ENCODE data around the gene SEMA3G.

The SEMA3G gene

DNA sequence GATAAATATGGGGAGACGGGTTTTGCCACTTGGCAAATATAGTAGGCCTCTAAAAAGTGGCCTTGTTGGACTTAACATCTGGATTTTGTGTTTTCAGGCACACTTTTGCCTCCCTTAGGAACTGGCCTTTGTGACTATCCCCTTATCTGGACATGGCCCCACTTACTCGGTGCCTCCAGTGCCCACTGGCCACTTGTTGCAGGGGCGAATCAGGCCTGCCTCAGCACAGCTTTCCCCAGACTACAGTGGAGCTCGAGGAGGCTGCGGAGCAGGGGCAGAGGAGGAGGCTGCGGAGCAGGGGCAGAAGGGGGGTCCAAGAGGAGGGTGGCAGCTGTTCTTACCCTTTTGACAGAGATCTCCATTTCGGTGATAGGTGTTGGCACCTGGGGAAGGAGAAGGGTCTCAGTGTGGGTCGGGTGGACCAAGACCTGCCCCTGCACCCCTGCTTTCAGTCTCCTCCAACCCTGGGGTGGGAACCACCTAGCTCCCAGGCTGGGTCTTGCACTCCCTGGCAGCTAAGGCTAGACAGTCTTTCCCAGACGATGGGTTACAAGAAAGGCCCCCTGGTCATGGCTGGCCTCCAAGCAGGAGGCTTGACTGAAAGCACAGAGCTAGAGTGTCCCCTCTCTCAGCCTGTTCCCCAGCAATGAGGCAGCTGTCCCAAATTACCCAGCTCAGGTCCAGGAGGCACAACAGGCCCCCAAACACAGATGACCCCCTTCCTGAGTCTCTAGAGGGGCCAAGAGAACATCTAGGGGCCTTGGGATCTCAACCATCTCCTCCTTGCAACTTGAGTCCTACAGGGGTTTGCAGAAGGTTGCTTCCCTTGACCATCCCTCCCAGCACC is 6.1 kb downstream of the SEMA3G start:
- DNase-seq (ENCODE audit: low read depth), result no peak

DNA sequence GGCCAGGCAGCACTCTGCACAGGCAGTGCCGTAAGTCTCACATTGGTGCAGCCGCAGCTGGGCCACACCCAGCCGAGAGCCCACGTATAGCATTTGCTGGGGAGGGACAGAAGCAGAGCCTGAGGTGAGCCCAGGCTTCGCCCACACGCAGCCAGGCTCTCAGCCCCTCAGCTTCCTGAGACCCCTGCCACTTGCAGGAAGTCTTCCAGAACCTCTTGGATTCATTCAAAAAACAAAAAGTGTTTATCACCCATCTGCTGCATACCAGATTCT is 6.9 kb downstream of the SEMA3G start:
- no peak for DNase-seq (ENCODE audit: low read depth)

DNA sequence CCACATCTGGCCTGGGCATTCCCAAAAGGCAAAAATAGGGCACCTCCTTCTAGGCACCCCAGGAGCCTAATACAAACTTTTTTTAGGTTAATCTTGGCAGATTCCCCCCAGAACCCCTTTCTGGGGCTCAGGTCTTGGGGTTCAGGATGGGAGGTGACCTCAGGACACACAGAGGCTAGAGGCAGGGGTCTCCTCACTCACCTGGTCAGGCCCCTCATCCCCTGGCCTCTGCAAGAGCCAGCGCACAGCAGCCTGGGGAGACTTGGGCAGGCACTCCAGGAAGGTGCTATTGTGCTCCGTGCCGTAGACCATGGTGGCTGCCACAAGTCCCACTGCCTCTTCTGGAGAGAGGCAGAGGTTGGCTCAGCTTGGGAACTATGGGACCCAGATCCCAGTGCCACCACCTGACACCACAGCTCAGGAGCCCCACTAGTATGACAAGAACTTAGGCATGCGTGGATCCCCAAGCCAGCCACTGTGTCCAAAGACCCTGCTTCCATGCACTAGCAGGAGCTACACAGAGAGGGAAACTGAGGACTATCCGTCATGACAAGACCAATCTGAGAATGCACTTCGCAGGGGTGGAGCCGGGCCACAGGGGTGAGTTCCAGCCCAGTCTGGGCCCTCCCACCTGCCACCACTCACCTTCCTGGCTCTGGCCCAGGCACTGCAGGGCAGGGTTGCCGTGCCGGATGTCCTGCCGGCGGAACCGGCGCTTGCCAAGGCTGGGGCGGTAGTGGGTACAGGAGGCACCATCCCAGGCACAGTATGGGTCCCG is 7.4 kb downstream of the SEMA3G start:
- DNase-seq (ENCODE audit: low read depth), result no peak

DNA sequence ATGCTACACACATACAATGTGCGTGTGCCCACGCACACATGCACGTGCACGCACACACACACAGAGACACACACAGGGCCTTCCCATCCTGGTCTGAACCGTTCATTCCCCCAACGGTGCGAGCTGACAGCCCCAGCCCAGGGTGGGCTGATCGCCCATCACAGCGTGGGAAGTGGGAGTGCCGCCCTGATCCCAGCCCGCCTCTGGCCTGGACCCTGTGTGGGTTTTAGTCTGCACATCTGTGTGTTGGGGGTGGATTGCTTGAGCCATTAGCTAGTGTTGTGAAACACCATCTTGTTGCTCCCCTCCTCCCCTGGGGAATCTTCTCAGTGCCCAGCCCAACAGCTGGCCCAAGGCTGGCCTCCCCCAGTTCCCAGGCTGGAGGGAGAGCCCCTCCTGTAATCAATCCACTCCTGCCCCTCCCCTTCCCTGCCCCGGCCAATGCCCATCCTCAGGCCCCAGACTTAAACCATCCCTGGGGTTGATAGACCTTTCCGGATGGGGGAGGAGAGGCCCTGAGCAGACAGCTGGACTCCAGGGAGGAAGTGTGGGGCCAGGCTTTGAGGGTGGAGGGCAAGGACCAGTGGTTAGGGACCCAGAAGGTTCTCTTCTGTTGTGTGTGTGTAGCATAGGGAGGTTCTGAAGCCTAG is 8.3 kb downstream of the SEMA3G start:
- DNase-seq (ENCODE audit: low read depth), result no peak

DNA sequence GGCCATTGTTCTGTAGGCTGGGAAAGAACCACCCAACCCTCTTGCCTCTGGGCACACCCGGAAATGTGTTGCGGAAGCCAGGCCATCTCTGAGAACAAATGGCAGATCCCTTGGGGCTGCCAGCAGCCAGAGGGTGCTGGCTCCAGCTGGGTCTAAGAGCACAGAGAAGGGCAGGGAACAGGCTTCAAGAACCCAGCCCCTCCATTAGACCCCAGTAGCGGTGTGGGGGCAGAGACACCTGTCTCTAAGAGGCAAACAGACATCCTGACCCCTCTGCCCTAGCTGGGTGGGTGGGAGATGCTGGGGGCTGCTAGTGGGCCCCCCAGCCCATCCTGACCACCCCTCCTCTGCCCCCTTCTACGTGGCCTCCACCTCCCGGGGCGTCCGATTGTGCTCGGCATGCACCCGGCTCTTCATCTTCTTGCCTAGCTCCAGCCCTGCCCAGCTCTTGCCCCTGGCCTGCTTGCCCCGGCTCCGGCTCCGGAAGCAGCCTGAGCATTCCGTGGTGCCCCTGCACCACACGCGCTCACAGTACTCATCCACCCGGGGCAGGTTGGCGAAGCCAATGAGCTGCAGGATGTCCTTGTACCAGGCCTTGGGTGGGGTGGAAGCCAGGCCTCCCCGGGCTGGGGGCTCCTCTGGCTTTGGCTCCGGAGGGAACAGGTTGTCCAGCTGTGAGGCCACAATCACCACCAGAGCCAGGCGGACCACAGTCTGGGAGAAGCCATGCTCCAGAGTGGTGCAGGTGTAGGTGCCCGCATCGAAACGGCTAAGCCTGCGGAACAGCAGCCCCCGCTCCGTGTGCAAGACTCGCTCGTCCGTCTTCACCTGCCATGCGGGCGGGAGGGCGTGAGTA is 9.4 kb downstream of the SEMA3G start:
- DNase-seq (ENCODE audit: low read depth), result no peak

DNA sequence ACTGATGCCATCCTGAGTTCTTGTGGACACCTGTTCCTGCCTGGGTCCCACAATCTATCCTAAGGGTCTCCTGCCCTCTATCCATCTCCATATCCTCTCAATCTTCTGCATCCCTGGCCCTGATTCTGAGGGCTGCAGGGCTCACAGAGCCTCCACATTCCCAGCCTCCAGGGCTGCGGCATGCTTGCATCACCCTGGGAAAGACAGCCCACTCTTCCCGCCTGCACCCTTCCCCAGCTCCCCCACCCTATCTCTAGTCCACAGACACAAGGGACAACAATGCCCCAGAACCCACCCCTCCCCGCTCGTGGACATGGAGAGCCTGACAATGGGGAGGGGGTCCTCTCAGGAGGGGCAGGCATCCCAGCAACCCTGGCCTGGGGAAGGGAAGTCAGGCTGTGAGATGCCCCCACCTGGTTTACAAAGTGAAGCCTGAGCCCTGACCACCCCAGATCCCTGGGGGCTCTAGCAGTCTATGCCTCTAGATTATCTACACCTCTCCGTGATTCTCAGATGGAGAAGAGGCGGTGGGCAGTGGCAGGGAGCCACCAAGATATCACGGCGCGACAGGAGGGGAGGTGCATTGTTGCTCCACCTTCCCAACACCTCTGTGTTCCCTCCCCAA is 10.3 kb downstream of the SEMA3G start:
- no peak for DNase-seq (ENCODE audit: low read depth)

DNA sequence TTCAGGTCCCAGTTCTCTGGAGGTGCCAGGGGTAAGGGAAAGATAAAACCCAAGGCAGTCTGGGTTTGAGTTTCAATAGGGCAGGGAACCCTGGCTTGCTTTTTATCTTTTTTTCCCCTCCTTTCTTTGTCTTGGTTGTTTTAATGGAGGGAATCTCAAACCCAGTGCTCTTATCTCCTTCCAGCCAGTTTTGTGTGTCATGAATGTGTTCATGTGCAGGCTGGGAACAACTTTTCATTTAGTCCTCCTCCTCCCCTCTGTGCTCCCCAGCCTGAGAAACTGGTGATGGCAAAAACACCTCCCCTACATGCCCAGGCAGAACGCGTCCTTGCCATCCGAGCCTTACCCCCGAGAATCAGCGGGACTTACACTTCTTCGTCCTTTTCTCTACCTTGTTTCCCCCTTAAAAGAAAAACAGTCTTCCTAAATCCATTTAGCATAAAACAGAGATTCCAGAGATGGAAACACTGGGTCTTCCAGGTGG is 10.9 kb downstream of the SEMA3G start:
- no peak for DNase-seq (ENCODE audit: low read depth)

DNA sequence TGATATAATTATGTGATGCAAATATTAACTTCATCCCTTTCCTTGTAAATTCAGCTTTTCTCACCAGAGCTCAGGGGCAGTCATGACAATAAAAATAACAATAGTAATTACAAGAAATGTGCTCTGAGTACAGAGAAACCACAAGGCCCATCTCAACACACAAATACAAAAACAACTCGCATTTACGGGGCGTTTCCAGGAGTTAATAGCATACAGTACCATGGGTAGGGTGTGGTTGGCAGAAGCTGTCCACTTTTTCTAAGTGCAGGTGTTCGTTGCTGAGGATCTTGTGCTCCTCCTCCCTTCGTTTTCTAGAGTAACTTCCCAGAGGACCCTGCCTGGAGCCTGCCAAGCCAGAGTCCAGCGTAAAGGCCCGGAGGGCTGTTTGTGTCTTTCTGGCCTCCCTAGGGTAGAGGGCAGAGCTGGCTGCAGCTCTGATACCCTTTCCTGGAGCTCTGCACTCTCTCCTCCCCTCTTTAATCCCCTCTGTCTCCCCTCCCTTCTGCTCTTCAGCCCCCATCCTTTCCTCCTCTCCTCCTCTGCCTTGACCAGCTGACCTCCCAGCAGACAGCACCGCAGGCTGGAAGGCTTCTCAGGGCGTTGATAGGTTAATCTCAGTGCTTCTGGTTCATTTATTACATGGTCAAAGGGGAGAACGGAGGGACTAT is 11.4 kb downstream of the SEMA3G start:
- DNase-seq (ENCODE audit: low read depth), result no peak

DNA sequence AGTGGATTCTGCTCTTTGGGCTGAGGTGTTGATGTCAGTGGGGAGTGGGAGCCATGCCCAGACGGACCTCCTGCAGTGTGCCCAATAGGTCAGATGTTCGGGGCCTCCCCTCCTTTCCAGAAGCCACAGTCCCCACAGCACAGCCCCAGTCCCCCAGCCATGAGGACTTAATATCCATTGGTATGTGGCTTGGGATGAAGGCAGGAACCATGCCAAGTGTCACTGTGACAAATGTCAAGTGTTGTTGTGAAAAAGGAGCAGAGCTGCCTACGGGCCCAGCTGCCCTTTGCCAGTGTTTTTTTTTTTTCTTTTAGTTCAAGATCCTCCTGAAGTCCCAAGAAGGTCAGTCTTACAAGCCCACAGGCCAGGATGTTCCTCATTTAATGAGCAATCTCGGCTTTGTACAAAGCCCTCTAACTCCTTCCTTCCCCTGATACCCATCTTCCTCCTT is 12.2 kb downstream of the SEMA3G start:
- no peak for DNase-seq (ENCODE audit: low read depth)

DNA sequence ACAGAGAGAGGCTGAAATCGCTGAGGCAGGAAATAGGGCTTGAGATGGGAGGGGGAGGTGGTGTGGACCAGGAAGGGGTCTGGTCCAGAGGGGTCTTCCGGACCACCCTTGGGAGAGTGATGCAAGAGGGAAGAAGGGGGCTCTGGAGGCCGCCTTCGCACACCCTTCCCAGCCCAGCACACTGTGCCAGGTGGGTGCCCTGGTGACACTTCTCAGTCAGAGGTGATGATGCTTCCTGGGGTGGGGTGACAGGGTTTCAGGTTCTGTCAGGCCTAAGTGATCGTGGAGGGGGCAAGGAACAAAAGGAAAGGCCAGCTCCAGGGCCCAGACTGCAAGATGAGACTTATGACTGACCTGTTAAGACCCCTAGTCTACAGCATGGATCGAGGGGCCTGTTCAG is 12.7 kb downstream of the SEMA3G start:
- DNase-seq (ENCODE audit: low read depth), result no peak

DNA sequence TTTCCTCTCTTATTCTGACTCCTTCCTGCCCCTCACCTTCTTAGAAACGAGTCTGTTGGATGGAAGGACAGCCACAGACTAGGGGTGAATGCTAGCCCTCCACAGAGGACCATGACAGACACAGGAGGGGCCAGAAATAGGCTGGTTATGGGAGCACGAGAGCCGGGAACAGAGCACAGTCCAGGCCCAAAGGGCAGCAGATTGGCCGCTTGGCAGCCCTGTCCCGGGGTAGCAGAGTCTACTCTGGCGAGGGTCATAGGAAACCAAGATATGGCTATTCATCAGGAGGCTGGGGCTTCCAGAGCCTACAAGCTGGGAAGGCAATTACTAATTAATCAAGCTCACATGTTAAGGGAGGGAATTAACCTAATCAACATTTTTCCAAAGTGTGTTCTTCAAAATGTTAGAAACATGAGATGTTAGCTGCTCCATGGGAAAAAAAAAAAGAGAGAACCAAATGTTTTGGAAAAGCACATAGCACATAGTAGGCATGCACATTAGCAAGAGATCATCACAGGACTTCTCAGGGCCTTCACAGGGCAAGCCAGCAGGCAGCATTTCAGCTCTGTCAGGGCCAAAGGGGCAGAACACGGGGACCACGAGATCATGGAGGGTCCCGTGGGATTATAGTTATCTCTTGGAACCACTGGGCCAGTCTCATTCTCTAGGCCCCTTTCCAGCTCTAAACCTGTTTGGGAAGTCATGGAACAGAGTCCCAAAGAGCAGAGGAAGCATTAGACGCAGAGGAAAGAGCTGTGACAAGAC is 13.3 kb downstream of the SEMA3G start:
- no peak for DNase-seq (ENCODE audit: low read depth)

DNA sequence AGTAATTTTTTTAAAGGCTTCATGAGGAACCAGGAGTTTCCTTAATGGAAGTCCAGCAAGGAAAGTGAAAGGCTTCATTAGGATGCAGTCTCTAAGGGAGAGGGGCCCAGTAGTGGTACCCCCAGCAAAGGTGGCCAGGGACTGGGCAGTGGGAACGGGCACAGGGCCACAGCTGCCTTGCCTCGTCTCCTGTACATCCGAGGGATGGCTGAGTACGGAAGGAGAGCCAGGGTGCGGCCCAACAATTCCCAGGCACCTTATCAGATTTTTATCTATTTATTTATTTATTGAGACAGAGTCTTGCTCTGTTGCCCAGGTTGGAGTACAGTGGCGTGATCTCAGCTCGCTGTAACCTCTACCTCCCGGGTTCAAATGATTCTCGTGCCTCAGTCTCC is 14.5 kb downstream of the SEMA3G start:
- DNase-seq (ENCODE audit: low read depth), result no peak

DNA sequence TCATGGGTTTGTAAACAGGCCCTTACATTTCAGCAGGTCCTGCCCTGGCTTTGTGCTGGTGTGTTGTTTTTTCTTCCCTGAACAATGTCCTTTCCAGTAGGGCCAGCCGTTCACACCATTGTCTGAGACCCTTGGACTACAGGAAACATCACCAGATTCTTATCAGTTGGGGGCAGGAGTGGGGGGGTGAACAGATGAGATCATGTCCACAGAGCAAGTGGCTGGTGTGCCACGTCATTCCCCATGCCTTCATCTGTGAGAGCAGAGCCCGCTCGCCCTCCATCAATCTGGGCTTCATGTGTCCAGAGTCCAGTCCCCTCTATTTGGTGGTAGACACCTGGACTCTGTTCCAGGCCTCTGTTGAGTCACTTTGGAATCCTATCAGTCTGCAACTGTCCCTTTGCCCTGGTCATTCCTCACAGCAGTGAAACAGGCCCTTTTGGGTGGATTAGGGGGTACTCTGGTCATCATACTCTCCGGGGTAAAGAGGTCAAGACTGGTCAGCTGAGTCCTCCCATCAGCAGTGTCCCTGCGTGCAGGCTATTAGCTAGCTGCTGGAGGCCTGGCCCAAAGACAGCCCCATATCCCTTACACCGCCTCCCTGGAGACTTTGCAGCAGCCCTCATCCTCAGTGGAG is 15.0 kb downstream of the SEMA3G start:
- no peak for DNase-seq (ENCODE audit: low read depth)

DNA sequence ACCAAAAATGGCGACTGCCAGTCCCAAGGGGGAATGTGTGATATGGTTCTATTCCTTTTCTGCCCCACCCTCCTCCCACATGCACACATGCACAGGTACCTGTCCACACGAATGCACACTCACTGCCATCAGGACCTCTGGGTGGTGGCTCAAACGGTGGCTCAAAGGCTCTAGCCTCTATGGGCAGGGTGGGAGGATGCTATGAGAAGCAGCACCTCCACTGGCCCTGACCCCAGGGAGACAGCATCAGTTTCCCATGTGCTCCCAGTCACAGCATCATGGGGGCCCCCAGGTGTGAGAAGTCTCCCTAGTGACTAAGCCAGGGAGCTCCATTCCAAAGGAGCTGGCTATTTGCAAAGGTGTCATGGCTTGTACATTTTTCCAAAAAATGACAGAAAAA is 15.9 kb downstream of the SEMA3G start:
- no peak for DNase-seq (ENCODE audit: low read depth)

DNA sequence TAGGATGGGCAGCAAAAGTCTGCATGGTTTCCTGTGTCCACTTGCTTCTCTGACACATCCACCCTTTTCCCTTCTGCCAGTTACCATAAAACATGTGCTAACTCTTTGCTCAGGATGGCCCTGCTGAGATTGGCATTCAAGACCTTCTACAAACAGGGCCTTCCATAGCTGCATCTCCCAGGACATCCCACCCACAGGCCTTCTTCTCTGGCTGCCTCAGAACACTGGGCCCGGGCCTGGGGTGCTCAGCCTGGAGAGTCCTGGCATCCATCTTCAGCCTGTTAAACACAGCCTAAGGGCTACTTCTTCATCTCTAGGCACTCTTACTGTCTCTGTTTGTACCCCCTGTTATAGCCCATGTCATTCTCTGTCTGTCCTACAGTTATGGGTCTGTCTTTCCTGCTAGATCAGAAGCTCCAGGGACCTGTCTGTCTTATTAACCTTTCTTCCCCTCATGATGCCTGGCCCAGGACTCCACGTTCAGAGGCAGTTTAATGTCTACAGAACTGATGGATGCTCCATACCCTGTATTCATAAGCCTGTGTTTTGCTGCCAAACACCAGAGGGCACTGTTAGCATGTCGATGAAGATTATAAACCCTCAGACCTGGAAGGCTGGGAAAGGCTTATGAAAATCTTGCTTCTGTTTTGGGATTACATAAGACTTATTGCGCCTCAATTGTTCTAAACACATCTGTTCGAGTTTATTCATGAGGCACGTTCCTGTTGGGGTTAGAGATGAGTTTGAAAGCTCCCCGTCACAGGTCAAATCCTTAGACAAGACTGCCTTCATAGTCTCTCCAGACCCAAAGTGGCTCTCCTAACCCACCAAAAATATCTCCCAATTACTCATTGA is 16.5 kb downstream of the SEMA3G start:
- no peak for DNase-seq (ENCODE audit: low read depth)

DNA sequence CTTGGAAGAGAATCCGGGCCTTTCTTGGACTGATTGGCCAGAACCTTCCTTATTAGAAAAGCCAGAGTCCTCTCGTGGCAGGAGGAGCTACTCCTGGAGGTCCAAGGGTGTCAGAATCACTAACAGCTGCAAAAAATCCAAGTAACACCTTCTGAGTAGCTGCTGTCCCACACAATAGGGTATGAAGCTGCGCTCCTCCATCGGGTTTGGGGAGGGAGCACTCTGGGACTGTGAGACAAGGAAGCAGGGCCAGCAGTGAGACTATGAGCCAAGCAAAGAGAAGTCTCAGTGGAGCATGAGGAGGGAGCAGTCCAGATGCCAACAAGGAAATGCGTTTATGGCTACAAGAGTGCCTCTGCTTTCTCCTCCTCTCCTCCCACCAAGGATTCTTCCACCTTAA is 21.7 kb downstream of the SEMA3G start:
- DNase-seq (ENCODE audit: low read depth), result no peak

DNA sequence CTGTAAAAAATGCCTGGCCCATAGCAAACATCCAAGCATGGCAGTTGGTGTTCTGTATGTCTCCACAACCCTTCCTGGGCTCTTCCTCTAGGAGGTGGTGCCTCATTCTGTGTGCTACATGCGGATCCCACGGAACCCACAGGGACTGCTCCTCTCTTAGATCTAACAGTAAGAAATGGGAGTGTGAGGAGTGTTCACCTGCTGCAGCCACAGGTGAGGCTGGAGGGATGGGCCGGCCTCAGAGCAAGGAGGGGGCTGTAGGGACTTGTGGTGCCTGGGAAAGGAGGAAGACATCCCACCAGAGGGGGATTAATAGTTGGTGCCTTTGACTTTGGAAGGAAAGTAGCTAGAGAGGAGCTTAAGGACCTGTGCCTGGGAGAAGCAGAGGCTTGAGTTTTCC is 22.2 kb downstream of the SEMA3G start:
- DNase-seq (ENCODE audit: low read depth), result no peak

DNA sequence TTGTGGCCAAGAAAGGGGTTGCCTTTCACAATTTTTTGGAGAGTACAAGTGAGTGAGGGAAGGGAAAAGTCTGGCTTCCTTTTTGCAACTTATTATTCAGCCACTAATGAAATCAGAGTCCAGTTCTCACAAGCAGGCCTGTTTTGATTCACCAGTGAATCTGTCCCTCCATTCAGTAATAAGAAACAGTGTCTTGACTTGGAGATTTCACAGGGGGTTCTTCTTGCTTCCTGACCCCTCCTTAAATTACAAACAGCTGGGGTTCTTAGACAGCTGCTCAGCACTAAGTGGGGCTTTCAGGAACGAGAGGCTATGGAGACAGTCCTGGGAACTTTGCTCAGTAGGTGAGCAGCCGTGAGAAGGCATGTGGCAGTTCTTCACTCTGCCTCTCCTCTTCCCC is 24.5 kb downstream of the SEMA3G start:
- DNase-seq (ENCODE audit: low read depth), result no peak

DNA sequence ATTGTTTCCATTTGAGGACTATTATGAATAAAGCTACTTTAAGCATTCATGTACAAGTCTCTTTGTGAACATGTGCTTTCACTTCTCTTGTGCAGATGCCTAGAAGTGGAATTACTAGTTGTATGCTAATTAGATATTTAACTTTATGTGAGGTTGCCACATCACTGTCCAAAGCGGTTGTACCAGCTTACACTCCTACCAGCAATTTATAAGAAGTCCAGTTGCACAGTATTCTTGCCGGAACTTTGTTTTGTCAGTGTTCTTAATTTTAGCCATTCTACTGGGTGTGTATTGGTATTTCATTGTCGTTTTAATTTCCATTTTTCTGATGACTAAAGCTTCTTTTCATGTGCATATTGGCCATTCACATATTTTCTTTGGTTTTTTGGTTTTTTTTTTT is 29.1 kb downstream of the SEMA3G start:
- no peak for DNase-seq (ENCODE audit: low read depth)

Data from HS-5 (cell line).